ENCODE data around the gene SYNPR.

The SYNPR gene

DNA sequence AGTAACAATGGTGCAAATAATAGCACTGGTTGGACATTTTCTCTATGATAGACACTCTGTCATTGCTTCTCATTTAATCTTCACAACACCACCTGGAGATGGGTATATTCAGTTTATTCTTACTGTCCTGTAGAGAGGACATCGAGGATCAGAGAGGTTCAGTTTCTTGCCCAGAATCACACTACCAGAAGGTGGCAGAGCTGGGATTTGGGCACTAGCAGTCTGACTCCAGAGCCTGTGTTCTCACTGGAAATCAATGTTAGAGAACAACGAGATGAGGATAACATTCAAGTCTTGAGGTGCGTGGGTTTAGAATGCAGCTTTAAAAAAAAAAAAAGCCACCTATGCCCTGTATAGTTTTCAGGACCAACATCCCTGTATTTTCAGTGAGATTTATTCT lies 127.8 kb downstream of the SYNPR start:
- Histone ChIP-seq H3K9me2 (replicated peaks; ENCODE audit: control insufficient read depth, low read length) (no peaks in the 10 kb centered on the region), H3K4me3 (ENCODE audit: low read length) (no peak overlapping the region), H3K4me1 (ENCODE audit: control insufficient read depth, low read length) (no peaks in the 10 kb centered on the region), H3K27me3 (ENCODE audit: control insufficient read depth, low read length) (no peaks in the 10 kb centered on the region), H3F3A (ENCODE audit: control insufficient read depth, insufficient read depth) (no peaks in the 10 kb centered on the region), H3K9me3 (ENCODE audit: control insufficient read depth, insufficient read depth, low read length) (no peaks in the 10 kb centered on the region), H3K36me3 (ENCODE audit: control insufficient read depth, low read length) (no peaks in the 10 kb centered on the region), H3K79me2 (ENCODE audit: control insufficient read depth, low read length) (no peaks in the 10 kb centered on the region), H4K20me1 (ENCODE audit: control insufficient read depth, insufficient read depth, low read depth, low read length) (no peaks in the 10 kb centered on the region), H3K4me2 (ENCODE audit: low read length) (no peak overlapping the region), H3K27ac (ENCODE audit: low read depth, low read length) (no peak overlapping the region)
- no peak for TF ChIP-seq EZH2phosphoT487 (IDR thresholded peaks at IDR 0.05; ENCODE audit: borderline replicate concordance, low read length)
- TF ChIP-seq, protein P1, sequence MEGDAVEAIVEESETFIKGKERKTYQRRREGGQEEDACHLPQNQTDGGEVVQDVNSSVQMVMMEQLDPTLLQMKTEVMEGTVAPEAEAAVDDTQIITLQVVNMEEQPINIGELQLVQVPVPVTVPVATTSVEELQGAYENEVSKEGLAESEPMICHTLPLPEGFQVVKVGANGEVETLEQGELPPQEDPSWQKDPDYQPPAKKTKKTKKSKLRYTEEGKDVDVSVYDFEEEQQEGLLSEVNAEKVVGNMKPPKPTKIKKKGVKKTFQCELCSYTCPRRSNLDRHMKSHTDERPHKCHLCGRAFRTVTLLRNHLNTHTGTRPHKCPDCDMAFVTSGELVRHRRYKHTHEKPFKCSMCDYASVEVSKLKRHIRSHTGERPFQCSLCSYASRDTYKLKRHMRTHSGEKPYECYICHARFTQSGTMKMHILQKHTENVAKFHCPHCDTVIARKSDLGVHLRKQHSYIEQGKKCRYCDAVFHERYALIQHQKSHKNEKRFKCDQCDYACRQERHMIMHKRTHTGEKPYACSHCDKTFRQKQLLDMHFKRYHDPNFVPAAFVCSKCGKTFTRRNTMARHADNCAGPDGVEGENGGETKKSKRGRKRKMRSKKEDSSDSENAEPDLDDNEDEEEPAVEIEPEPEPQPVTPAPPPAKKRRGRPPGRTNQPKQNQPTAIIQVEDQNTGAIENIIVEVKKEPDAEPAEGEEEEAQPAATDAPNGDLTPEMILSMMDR (IDR thresholded peaks at IDR 0.05; ENCODE audit: low read depth, low read length, poor library complexity, severe bottlenecking), result no peak

DNA sequence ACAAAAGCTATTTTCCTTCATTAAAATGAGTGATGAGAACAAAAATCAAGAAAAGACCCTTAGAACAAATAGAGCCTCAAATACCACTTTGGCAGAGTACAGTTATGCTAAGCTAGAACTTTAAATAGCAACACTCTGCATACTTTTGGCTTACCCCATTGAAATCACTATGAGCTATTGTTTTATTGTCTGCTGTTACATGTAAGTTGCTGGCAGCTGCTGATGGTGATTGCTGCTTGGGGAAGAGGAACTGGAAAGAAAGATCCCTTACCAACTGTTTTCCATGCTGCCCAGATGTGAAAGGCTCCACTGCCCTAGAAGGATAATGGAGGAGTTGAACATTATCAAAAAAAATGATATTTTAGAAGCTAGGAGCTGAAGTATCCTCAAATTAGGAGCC lies 135.4 kb downstream of the SYNPR start:
- no peaks in the 10 kb centered on the region for H3K9me3 ChIP-seq (ENCODE audit: control insufficient read depth, insufficient read depth, low read length)
- H3K79me2 ChIP-seq (ENCODE audit: control insufficient read depth, low read length), result no peaks in the 10 kb centered on the region
- no peaks in the 10 kb centered on the region for H3K4me1 ChIP-seq (ENCODE audit: control insufficient read depth, low read length)
- no peaks in the 10 kb centered on the region for H3K27me3 ChIP-seq (ENCODE audit: control insufficient read depth, low read length)
- H3F3A ChIP-seq (ENCODE audit: control insufficient read depth, insufficient read depth), result no peaks in the 10 kb centered on the region
- H3K36me3 ChIP-seq (ENCODE audit: control insufficient read depth, low read length), result no peaks in the 10 kb centered on the region
- no peak overlapping the region for H3K27ac ChIP-seq (ENCODE audit: low read depth, low read length)
- H3K4me3 ChIP-seq (ENCODE audit: low read length), result no peak overlapping the region
- H3K9me2 ChIP-seq (replicated peaks; ENCODE audit: control insufficient read depth, low read length), result no peaks in the 10 kb centered on the region
- no peak overlapping the region for H3K4me2 ChIP-seq (ENCODE audit: low read length)
- no peaks in the 10 kb centered on the region for H4K20me1 ChIP-seq (ENCODE audit: control insufficient read depth, insufficient read depth, low read depth, low read length)
- no peak for TF ChIP-seq EZH2phosphoT487 (IDR thresholded peaks at IDR 0.05; ENCODE audit: borderline replicate concordance, low read length)
- TF ChIP-seq, protein P1 (IDR thresholded peaks at IDR 0.05; ENCODE audit: low read depth, low read length, poor library complexity, severe bottlenecking), result no peak

DNA sequence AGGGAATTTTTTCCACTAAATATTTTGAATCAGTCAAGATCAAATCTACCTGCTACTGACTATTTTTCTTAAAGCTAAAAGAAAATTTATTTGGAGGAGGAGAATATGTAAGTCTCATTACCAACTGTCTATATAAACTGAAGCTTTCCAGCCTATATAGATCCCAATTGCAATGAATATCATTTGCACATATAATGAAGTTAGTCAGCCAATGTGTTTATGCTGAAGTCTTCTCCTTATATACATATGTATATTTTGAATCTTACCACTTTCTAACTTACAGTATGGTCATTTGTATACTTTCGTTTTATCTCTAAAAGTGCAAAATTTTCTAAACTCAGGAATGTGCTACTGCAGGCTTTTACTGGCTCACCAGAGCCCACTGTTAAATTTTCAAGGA lies 136.5 kb downstream of the SYNPR start:
- Histone ChIP-seq H3K9me2 (replicated peaks; ENCODE audit: control insufficient read depth, low read length) (no peaks in the 10 kb centered on the region), H3K4me2 (ENCODE audit: low read length) (no peak overlapping the region), H3K4me3 (ENCODE audit: low read length) (no peak overlapping the region), H3K27ac (ENCODE audit: low read depth, low read length) (no peak overlapping the region), H3K4me1 (ENCODE audit: control insufficient read depth, low read length) (no peaks in the 10 kb centered on the region), H3K9me3 (ENCODE audit: control insufficient read depth, insufficient read depth, low read length) (no peaks in the 10 kb centered on the region), H4K20me1 (ENCODE audit: control insufficient read depth, insufficient read depth, low read depth, low read length) (no peaks in the 10 kb centered on the region), H3F3A (ENCODE audit: control insufficient read depth, insufficient read depth) (no peaks in the 10 kb centered on the region), H3K36me3 (ENCODE audit: control insufficient read depth, low read length) (no peaks in the 10 kb centered on the region), H3K79me2 (ENCODE audit: control insufficient read depth, low read length) (no peaks in the 10 kb centered on the region), H3K27me3 (ENCODE audit: control insufficient read depth, low read length) (no peaks in the 10 kb centered on the region)
- TF ChIP-seq, protein P1 (IDR thresholded peaks at IDR 0.05; ENCODE audit: low read depth, low read length, poor library complexity, severe bottlenecking), result no peak
- no peak for TF ChIP-seq EZH2phosphoT487 (IDR thresholded peaks at IDR 0.05; ENCODE audit: borderline replicate concordance, low read length)

DNA sequence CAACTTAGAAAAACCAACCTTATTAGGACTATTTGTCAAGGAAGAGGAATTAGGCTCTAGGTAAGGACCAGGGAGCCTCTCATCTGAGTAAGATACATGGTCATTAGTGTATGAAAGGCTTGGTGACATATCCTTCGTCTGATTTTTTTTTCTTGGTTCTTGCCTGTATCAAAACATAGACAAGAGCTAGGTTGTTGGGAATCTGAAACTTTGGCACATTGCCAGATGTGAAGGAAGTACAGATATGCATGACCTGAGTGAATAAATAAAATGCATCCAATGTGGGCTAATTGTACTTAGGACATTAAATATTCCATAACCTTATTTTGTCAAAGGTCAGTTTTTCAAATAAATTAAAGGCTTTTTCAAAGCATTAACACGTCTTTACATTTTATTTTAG lies 151.8 kb downstream of the SYNPR start:
- Histone ChIP-seq H3K4me2 (ENCODE audit: low read length) (no peak overlapping the region), H3K9me3 (ENCODE audit: control insufficient read depth, insufficient read depth, low read length) (no peaks in the 10 kb centered on the region), H3K9me2 (replicated peaks; ENCODE audit: control insufficient read depth, low read length) (no peaks in the 10 kb centered on the region), H3K27ac (ENCODE audit: low read depth, low read length) (no peak overlapping the region), H3K36me3 (ENCODE audit: control insufficient read depth, low read length) (no peaks in the 10 kb centered on the region), H3K79me2 (ENCODE audit: control insufficient read depth, low read length) (no peaks in the 10 kb centered on the region), H3K27me3 (ENCODE audit: control insufficient read depth, low read length) (no peaks in the 10 kb centered on the region; the same call in 1 of the 2 replicates), H3F3A (ENCODE audit: control insufficient read depth, insufficient read depth) (no peaks in the 10 kb centered on the region), H4K20me1 (ENCODE audit: control insufficient read depth, insufficient read depth, low read depth, low read length) (no peaks in the 10 kb centered on the region), H3K4me1 (ENCODE audit: control insufficient read depth, low read length) (no peaks in the 10 kb centered on the region), H3K4me3 (ENCODE audit: low read length) (no peak overlapping the region)
- TF ChIP-seq, protein P1 (IDR thresholded peaks at IDR 0.05; ENCODE audit: low read depth, low read length, poor library complexity, severe bottlenecking), result no peak
- no peak for TF ChIP-seq EZH2phosphoT487 (IDR thresholded peaks at IDR 0.05; ENCODE audit: borderline replicate concordance, low read length)
